ENCODE measurements around the gene R3HDM2. TPM values are rescaled to one million over a fixed set of nuclear protein-coding genes. Genes with fewer than 3 reads are reported as not detected.
"Not testable (repeated sequence)": the region's sequence is repeated elsewhere in the genome, so short reads cannot be mapped to it uniquely, and the experiment has no call there.

R3HDM2 gene
- total and polyA plus RNA-seq, 2 donors from 2014 or later: 16.5 to 67.3 TPM

DNA sequence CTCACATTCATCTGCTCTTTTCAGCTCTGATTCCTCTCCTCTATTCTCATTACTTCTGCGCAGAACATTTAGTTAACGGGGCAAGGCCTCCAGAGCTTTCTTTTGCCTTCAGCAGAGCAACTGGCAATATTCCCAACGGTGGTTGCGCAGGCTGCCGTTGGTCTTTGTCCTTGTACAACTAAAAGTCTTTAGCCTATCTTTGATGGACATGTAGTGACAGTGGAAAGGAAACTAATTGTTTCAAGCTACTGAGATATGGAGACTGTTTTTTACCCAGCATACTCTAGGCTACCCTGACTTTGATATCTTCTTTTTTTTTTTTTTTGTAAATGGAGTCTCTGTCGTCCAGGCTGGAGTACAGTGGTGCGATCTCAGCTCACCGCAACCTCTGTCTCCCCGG lies 12.6 kb downstream of the R3HDM2 start:
- Histone ChIP-seq H3K4me1 (ENCODE audit: control insufficient read depth in 2 of 3, insufficient read depth in 2 of 3, low read depth in 1 of 3, low read length in 3 of 3) (peaks cover 0 to 2% (median 0%) of the 10 kb centered on the region in 3 donors), H3K9ac (ENCODE audit: low read length in 3 of 3) (no peak overlapping the region), H3K27ac (ENCODE audit: low read depth in 2 of 2, low read length in 2 of 2) (no peak overlapping the region), H3K27me3 (ENCODE audit: control insufficient read depth, insufficient read depth, low read length) (no peaks in the 10 kb centered on the region), H3K36me3 (ENCODE audit: control insufficient read depth in 2 of 3, insufficient read depth in 3 of 3, low read length in 3 of 3) (no peaks in the 10 kb centered on the region), H3K4me3 (ENCODE audit: low read length in 3 of 3) (no peak overlapping the region), H3K9me3 (ENCODE audit: control insufficient read depth in 2 of 3, insufficient read depth in 1 of 3, low read length in 3 of 3) (no peaks in the 10 kb centered on the region)
- intact Hi-C loops (cut with DNase I): no loop called here
- DNase-seq (no peak), FAIRE-seq (no peak)
- TF ChIP-seq, protein P1, sequence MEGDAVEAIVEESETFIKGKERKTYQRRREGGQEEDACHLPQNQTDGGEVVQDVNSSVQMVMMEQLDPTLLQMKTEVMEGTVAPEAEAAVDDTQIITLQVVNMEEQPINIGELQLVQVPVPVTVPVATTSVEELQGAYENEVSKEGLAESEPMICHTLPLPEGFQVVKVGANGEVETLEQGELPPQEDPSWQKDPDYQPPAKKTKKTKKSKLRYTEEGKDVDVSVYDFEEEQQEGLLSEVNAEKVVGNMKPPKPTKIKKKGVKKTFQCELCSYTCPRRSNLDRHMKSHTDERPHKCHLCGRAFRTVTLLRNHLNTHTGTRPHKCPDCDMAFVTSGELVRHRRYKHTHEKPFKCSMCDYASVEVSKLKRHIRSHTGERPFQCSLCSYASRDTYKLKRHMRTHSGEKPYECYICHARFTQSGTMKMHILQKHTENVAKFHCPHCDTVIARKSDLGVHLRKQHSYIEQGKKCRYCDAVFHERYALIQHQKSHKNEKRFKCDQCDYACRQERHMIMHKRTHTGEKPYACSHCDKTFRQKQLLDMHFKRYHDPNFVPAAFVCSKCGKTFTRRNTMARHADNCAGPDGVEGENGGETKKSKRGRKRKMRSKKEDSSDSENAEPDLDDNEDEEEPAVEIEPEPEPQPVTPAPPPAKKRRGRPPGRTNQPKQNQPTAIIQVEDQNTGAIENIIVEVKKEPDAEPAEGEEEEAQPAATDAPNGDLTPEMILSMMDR (IDR thresholded peaks at IDR 0.05; ENCODE audit: borderline replicate concordance, extremely low read depth, insufficient read depth): no peak

DNA sequence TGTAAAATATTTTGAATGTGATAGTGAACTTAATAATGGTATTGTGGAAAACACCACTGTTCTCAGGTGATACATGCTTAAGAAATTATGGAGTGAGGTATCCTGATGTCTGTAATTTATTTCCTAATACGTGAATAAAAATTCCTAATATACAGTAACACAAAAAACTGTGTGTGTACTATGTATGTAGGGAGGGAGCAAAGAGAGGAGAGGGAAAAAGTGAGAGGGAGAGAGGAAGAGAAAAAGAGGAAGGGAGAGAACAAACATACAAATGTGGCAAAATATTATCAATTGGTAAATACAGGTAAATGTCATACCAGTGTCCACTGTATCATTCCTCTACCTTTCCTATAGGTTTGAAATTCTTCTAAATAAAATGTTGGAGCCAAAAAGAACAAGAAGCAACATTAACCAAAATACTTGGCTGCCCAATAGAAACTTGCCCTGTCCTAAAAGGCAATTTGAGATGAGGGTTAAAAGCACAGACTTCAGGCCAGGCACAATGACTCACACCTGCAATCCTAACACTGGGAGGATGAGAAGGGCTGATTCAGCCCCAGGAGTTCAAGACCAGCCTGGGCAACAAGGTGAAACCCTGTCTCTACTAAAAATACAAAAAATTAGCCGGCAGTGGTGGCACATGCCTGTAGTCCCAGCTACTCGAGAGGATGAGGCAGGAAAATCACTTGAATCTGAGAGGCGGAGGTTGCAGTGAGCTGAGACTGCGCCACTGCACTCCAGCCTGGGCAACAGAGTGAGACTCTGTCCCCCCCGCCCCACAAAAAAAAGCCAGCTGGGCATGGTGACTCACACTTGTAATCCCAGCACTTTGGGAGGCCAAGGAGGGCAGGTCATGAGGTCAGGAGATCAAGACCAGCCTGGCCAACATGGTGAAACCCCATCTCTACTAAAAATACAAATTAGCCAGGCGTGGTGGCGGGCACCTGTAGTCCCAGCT lies 14.5 kb downstream of the R3HDM2 start:
- Histone ChIP-seq H3K4me1 (ENCODE audit: control insufficient read depth in 2 of 3, insufficient read depth in 2 of 3, low read depth in 1 of 3, low read length in 3 of 3) (peaks cover 0 to 2% (median 0%) of the 10 kb centered on the region in 3 donors), H3K9me3 (ENCODE audit: control insufficient read depth in 2 of 3, insufficient read depth in 1 of 3, low read length in 3 of 3) (no peaks in the 10 kb centered on the region), H3K9ac (ENCODE audit: low read length in 3 of 3) (no peak overlapping the region), H3K27ac (ENCODE audit: low read depth in 2 of 2, low read length in 2 of 2) (no peak overlapping the region), H3K36me3 (ENCODE audit: control insufficient read depth in 2 of 3, insufficient read depth in 3 of 3, low read length in 3 of 3) (no peaks in the 10 kb centered on the region), H3K4me3 (ENCODE audit: low read length in 3 of 3) (no peak overlapping the region), H3K27me3 (ENCODE audit: control insufficient read depth, insufficient read depth, low read length) (no peaks in the 10 kb centered on the region)
- FAIRE-seq (no peak), DNase-seq (no peak)
- intact Hi-C loops (cut with DNase I): no loop called here
- TF ChIP-seq, protein P1 (IDR thresholded peaks at IDR 0.05; ENCODE audit: borderline replicate concordance, extremely low read depth, insufficient read depth): no peak

GRCh38 chr12:57415088-57415487 lies 15.8 kb downstream of the R3HDM2 start:
- intact Hi-C loops (cut with DNase I): no loop called here
- no peak for DNase-seq
- no peak for FAIRE-seq

GRCh38 chr12:57414160-57414559 lies 16.7 kb downstream of the R3HDM2 start:
- H3K27me3 ChIP-seq (ENCODE audit: control insufficient read depth, insufficient read depth, low read length); intact Hi-C loops (cut with DNase I); H3K9ac ChIP-seq (ENCODE audit: low read length in 3 of 3); H3K9me3 ChIP-seq (ENCODE audit: control insufficient read depth in 2 of 3, insufficient read depth in 1 of 3, low read length in 3 of 3); H3K27ac ChIP-seq (ENCODE audit: low read depth in 2 of 2, low read length in 2 of 2); DNase-seq; H3K4me1 ChIP-seq (ENCODE audit: control insufficient read depth in 2 of 3, insufficient read depth in 2 of 3, low read depth in 1 of 3, low read length in 3 of 3); H3K4me3 ChIP-seq (ENCODE audit: low read length in 3 of 3); FAIRE-seq; H3K36me3 ChIP-seq (ENCODE audit: control insufficient read depth in 2 of 3, insufficient read depth in 3 of 3, low read length in 3 of 3): not testable (repeated sequence)

More at GRCh38 chr12:57415088-57415487, 15.8 kb downstream of the R3HDM2 start:
- no peak overlapping the region for H3K4me3 ChIP-seq (ENCODE audit: low read length in 3 of 3)
- H3K36me3 ChIP-seq (ENCODE audit: control insufficient read depth in 2 of 3, insufficient read depth in 3 of 3, low read length in 3 of 3): no peaks in the 10 kb centered on the region
- H3K9me3 ChIP-seq (ENCODE audit: control insufficient read depth in 2 of 3, insufficient read depth in 1 of 3, low read length in 3 of 3): no peaks in the 10 kb centered on the region
- no peak overlapping the region for H3K9ac ChIP-seq (ENCODE audit: low read length in 3 of 3)
- no peaks in the 10 kb centered on the region for H3K27me3 ChIP-seq (ENCODE audit: control insufficient read depth, insufficient read depth, low read length)
- no peak overlapping the region for H3K27ac ChIP-seq (ENCODE audit: low read depth in 2 of 2, low read length in 2 of 2)
- H3K4me1 ChIP-seq (ENCODE audit: control insufficient read depth in 2 of 3, insufficient read depth in 2 of 3, low read depth in 1 of 3, low read length in 3 of 3): peaks cover 0 to 2% (median 0%) of the 10 kb centered on the region in 3 donors
- TF ChIP-seq, protein P1 (IDR thresholded peaks at IDR 0.05; ENCODE audit: borderline replicate concordance, extremely low read depth, insufficient read depth): no peak
